Stimulated activated CD4-positive, alpha-beta T cell treated with anti-CD3 and anti-CD28 coated beads, TNF-alpha, amount 100 ng/mL, for 4 hours (primary cell): Measurements from ENCODE around the gene NFIA.

Experiments used
- DNase-seq, 3 experiments: peaks; one replicate each; pipeline ENCODE4 v3.0.0-alpha.2; 2020; ENCODE audit warnings: low read depth in 3 of 3

Gene NFIA

DNA sequence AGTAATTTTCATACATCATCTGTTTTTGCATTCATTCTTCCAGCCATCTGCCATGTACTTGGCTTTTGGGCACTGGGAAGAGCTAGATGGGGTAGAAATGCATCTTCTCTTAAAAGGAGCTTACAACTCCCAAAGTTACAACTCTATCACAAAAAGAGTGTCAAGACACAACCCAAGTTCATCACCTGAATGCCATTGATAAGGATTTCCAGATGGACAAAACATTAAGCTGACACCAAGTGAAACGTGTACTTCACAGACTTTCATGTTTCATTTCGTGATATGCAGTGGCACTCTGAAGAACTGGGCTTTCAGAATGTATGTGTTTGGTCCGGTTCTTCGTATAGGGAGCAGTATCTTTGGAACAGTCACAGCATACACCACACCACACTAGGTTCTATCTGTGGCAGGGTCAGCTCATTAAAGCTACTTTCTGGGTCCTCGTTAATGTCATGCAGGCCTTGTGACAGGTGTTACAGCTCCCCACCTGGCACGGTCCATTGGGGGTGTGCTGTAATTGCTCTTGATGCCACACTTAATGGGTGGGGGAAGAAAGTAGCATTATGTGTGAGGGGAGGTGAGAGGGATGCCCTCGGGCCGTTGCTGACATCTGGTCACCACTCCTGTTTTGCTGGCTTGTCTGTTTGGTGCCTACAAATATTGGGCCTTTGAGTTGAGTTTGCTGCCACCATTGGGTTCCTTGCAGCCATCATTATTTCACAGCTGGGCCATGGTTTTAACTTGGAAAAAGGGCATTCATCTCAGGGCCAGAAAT lies 164.9 kb downstream of the NFIA start:
- no peak for DNase-seq

DNA sequence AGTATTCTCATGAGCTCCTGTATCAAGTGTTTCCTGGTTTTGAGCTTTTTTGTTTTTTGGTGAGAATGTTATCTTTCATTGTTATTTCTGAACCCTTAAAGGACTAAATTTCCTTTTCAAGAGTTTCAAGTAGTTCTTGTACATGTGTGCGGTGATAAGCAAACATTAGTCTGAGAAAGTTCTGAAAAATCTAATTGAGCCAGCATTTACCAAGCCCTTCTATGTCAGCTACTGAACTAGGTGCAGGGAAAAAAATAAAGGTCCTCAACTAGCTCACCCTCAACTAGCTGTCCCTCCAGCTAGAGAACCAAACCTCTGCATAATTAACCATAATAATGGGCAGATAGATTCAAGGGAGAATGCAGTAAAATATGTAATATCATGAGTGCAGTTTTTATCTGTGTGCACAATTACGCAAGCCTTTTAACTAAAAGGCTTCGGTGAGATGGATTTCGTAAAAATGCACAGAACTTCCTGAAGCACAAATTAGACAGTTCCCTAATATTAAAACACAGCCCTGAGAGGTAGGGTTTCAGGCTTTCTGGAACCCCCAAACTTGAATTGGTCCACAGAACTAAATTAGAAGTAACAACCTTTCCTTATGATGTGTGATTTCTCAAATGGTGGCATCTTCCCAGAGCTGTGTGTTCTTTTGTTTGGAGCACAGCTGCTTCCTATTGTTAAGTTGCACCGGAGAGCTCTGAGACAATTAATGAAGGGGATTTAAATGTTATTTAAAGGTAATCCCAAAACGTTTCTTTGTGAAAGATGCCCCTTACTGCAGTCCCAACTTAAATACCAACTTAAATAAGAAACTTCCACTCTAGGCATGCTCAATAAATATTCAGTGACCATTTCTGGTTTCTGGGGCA lies 165.8 kb downstream of the NFIA start:
- no peak for DNase-seq

DNA sequence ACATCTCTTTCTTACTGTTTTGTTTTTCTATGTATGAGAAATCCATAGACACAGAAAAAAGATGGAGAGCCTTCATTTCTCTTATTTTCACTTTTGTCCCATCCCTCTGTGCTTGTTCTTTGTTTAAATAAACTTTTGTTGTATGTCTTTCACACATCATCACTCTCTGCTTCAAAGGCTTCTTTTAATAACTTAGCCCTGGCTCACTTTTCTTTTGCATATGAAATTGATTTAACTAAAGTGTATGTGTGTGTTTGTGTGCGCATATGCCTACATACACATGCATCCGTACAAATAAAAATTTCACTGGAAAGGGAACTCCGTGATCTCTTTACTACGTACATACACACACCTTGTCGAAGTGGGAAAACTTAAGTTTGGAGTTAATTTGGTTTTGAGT lies 168.6 kb downstream of the NFIA start:
- DNase-seq: no peak

DNA sequence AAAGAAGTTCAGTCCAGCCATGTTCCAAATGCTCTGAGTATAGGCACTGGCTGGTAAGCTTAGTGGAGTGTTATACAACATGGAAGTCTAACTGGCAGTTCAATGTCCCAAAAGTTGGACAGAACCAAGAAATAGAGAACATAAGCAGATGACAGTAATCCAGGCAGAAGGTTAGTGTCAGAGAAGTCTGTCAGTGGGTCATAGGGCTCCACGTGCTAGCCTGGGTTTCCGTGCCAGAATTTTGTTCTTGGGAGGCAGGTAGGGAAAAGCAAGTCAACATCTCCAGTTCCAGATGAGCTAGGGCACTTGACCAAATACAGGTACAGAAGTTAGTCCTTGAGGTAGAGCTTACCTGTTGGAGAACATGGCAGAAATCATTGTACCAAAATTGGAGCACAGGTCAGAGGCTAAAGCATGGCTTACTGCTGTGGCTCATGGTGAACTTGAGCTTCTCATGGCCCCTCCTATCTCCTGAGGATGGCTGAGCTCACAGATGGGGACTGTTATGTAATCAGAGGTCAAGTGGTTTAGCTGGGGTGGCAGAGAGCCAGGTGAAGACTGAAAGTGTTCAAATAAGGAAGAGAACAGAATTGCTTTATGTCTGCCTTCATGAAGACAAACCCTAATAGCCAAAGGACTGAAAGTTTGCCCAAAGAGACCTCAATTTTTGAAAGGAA lies 170.8 kb downstream of the NFIA start:
- no peak for DNase-seq

DNA sequence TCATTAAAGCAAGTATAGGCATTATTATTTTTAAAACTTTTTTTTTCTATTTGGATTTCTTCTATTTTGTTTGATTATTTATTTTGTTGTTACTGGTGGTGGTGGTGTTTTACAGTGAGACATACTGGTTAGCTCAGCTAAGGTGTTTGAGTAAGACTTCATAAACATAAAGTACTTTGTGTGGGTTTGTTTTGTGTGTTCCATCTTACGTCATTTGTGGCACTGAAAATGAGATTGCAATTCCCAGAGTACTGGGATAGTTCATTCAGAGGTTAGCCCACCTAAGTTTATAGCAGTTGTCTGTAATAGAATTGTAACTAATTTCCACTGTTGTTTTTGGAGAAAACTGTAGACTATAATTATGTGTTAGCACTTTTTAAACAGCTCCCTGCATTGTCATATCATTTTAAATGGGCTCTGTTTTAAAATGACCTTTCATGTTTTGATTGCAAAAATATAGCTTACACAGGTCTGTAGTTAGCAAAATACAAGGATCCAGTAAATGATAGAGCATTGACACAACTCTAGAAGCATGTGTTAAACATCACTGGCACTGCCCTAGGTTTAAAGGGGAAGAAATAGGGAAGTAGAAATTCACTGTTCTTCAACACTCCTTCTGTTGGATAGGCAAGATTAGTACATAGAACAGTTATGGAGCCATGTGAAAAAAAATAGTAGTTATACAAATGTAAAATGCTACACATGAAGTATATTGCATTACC lies 171.7 kb downstream of the NFIA start:
- no peak for DNase-seq

DNA sequence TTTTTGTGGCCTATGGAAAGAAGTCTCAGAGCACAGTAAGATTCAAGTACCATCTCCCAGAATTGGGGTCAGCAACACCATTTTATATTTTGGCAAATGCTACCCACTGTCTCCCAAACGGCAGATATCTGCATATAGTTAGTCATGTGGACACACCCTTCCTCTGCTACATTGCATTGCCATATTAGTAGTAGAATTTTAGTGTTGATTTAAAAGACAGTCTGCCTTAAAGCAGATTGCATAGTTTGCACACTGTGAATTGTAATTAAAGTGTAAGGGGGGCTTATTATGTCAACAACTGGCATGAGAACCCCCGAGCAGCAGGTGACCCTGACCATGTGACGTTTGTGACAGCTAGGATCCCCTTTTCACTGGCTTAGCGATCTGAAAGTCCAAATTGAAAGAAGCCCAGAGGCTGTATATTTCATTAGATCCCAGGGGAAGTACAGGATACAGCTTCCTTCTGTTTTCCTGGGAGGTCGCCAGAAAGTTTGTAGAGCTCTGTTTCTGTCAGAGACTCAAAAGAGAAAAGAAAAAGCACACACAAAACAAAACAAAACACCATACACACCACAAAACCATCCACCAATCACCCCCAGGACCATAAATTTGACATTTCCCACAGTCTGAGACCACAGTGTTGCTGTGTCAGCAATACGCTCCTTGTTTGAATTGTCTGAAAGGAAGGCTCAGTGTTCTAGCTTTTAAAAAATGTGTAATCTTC lies 172.4 kb downstream of the NFIA start:
- no peak for DNase-seq

DNA sequence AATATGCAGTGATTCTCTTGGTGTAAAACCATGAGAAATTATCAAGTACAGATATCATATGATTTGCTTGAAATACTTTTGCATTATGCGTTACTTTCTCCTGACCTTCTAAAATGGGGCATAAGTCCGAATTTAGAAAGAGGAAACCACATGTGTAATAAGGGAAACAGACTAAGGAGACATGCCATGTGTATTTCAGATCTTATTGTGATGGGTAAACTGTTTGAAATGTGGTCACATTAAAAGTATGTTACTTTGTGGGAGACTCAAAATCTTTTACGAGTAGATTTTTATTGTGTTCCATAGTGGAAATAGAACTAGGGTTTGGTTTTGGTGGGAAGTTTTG lies 173.0 kb downstream of the NFIA start:
- DNase-seq: no peak

DNA sequence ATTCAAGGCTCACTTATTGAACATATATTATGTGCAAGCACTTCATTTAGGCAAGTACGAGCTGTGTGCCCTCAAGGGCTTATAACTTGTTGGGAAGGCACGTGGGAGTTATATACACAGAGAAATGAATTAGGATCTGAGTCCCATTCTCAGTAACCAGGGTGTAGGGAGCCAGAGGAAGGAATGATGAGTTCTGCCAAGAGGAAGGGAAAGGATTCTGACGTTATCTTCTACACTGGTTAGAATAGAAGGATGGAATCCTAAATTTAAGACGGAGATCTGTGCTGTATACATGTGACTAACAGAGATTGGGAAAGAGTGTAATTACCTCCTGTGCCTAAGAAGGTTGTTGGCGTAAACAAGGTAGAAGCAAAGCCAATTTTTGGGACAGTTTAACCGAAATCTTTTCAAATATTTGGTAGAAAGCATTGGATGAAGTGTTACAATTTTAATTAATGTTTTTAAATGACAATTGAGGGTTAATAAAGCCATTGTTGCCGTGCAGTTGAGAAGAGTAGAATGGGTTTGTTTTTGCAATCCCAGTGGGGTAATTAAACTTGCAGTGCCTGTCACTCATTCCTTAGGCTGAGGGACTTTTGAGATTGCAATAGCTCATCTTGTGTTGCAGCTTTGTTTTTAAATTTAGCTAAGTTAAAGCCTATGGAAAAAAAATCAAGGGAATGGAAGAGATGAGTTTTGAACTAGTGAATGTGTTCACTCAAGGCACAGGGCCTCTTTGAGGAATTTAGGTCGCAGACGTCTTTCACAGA lies 177.2 kb downstream of the NFIA start:
- DNase-seq: no peak

DNA sequence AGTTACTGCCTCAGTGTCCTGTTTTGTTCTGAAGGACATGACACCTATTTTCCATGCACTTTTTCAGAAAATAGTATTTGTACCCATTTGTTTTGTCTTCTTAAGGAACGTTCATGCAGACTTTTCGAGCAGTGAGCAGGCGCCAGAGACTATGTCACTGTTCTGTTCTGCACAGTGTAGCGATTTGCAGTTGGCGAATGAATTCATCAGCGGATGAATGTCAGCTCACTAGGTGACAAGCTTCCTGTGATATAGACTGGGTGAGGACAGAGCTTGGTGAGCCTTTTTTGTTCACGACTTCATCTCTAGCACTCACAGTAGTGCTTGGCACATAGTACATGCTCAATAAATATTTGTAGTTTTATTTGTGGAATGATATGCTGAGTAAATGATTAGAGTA lies 177.8 kb downstream of the NFIA start:
- no peak for DNase-seq

DNA sequence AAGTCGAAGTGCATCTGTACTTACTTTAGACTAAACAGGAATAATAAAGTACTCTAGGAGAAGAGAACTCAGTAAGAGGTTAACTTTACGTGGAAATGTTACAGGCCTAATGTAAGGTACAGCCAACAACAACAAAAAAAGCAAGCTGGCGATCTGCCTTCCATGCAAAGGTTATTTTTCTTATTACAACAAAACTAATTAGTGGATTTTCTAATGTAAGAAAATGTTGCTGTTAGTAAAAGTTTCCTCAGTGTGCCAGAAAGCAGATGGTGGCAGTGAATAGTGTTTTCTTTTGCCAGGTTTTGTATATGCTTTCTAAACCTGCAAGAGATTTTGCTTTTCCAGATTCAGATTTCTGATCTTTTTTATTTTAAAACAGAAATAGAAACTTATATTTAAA lies 179.2 kb downstream of the NFIA start:
- no peak for DNase-seq

DNA sequence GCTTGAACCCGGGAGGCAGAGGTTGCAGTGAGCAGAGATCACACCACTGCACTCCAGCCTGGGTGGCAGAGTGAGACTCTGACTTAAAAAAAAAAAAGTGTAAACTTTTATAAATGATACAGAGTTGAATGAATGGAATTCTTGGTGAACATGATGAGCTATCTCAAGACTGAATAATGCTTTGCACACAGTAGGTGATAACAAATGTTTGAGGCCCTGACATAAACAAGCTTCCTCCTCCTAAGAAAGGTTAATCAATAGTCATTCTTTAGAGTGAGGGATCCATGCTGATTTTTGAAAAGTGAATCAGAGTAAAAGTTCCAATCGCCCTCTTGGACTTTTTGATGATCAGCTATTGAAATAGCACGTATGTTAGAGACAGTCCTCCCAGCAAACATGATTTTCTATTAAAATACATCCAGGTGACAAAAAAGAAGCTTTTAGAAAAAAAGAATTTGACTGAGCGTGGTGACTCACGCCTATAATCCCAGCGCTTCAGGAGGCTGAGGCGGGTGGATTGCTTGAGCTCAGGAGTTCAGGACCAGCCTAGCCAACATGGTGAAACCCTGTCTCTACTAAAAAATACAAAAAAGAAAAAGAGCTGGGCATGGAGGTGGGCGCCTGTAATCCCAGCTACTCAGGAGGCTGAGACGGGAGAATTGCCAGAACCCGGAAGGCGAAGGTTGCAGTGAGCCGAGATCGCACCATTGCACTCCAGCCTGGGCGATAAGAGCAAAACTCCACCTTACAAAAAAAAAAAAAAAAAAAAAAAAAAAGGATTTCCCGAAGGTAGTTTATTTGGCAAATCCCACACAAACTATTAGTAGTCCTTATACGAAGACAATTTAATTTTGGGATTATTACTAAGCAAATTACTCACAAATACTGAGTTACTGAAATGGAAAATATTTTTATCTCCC lies 181.8 kb downstream of the NFIA start:
- no peak for DNase-seq

DNA sequence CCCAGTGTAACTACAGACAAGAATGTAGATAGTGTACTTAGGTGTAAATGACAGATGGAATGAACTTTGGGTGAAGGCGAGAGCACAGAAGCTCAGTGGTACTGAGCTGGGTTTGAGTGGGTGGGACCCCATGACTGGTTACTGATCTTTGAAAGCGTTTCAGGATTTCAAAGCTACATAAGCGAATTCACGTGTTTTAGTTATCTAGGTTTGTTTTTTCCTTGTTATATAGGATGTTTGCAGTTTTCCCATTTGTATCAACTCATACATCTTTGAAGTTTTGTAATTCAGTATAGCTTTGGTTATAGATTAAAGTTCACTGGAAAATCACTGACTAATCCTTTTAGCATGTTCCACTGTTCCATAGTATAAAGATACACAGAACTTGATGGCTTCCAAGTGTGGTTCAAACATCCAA lies 182.5 kb downstream of the NFIA start:
- no peak for DNase-seq

DNA sequence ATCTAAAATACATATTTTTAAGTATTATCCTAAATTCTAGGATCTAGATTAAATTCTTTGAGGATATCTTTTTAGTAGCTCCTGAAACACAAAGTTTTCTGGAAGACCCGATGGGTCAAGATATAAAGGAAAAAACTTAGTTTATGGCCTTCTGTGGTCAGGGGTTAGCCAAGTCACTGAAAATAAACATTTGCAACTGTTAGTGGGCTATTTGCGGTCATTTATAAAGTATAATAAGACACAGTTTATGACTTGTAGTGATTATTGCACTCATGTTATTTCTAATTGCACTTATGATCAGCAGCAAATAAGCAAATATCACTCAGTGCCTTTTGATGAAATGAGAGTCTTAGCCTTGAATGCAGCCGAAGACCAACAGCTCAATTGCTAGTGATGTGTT lies 183.3 kb downstream of the NFIA start:
- no peak for DNase-seq

DNA sequence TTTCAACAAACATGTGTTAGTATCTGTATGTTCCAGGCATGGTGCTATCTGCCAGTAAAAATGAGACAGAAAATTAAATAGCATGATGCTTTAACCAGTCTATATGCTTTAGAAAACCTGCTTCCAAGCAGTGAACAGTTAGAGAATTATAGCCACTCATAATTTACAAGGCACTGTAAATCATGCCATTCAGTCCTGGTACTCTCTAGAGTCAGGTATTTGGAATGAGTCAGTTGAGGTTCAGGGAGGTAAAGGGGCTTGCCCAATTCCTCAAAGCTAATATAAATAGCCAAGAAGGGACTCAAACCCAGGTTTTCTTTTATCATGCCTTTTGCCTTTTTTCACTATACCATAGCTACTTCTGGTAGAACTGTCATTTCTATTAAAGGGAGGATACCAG lies 184.4 kb downstream of the NFIA start:
- no peak for DNase-seq

DNA sequence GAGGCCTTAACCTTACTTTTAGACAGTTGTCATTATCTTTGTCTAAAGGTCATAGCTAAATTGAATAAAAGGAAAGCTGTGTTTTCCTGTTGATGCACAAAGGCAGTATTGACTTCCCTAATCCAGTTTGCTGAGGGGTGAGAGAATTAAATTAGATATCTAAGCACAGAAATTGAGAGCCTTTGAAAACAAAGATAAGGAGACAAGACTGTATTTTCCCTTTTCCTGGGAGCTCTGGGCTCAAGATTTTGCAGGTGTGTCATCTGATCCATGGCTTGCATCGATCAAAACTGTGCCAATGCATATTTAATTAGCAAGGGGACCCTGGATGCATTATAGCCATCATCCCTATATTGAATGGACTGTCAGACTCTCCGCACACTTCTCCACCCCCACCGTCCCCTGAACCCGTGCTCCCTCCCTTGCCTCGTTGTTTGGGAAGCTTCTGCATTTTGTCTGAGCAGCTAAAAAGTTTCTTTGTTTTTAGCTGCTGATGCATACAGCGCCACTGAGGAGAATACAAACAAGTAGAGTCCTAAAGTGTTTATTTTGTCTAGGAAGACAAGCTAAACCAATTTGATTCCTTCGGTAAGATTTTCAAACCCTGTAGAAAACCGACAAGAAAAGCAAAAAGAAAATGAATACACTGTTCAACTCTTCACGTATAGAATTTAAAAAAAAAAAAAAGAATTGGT lies 186.3 kb downstream of the NFIA start:
- DNase-seq: no peak

DNA sequence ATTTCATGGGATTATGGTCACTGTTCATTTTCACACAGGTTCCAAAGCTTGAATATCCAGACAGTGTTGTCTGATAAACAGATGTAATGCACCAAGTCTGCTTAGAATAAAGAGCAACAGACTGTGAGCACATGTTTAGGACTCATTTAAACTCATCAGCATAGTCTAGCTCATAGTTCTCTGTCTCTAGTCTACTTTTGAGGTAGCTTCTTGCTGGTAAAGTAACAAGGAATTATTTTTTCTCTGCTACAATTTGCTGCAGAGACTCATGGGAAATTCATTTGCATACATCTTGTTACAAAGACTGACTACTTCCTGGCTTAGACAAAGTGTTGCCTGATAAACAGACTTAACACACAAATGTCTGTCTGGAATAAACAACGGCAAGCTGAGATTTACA lies 187.2 kb downstream of the NFIA start:
- no peak for DNase-seq

DNA sequence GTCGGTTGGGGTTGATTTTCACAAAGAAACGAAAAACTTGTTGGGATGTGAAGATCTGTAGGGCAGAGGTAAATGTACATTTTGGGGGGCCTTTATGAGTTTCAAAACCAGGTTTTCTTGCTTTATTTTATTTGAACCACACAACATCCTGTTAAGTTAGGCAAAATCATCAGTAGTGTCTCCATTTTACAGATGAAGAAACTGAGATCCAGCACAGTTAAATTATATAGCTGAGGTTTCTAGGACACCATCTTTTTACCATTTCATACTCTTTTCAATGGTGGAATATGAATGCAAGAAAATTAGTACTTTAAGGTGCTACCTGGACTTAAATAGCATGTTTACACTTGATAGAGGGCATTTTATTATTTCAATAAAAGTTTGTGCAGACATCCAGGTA lies 187.7 kb downstream of the NFIA start:
- no peak for DNase-seq

DNA sequence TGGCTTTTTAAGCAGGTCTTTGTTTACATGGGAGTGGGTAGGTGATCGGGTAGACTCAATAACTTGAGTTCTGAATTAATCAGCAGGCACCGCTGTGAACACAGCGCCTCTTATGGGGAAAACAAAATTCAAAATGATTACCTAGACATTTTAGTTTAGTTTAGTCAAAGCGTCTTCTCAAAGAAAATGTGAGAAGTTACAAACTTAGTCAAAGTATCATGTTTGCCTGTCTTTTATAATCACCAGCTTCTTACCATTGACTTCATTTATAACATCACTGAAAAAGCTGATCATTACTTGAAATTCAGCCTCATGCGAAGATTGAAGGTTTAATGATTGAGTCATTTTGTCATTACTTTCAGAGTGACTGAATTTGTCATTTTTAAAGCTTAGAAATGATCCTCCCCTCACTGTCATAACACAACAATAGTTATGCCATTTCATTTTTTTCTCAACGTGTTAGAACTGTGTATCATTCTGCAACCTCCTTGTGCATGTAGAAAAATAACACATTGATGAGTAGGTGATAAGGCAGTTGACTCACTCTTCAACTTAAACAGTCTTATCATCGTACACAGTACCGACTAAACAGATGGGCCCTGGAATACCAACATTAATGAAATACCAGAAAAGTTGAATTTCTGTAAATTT lies 188.5 kb downstream of the NFIA start:
- no peak for DNase-seq
